Endothelial cell of umbilical vein (primary cell): ENCODE measurements around the gene APBB2. TPM values are rescaled to one million over a fixed set of nuclear protein-coding genes. Genes with fewer than 3 reads are reported as not detected.

Source experiments
- BruUV-seq: library from RNA; stranded (reverse); fragments of 400-500 nt; replicated peaks from 2 replicates; lab custom pipeline; 2021; lab: Mats Ljungman, UMichigan
- CTCF ChIA-PET: fragments of 300-600, 350-600 bp; sonication (Branson Sonifier 250); formaldehyde crosslinking; loops from one replicate; lab custom pipeline; 2021; ENCODE audit warnings: antibody characterized with exemption, inconsistent platforms; lab: Charles Lee
- POLR2A ChIA-PET: fragments of 300-600, 350-600 bp; sonication (Branson Sonifier 250); formaldehyde crosslinking; loops from one replicate; lab custom pipeline; 2021; ENCODE audit warnings: antibody characterized with exemption, inconsistent platforms; lab: Charles Lee
- DNase-seq: peaks from one replicate; pipeline ENCODE4 v3.0.0-alpha.2; 2011; ENCODE audit warnings: low read depth, low spot score
- FAIRE-seq: peaks from 2 replicates; lab custom pipeline; 2011; peaks lifted over from hg19 to GRCh38; lab: Jason Lieb, UNC
- H2AFZ ChIP-seq: 2 replicates; pipeline ENCODE4 v1.6.0; 2012; ENCODE audit warnings: low read depth, low read length, control low read depth, inconsistent platforms
- H3K27ac ChIP-seq: 2 replicates; pipeline ENCODE4 v1.5.1; 2011; ENCODE audit warnings: low read depth, mild to moderate bottlenecking, control low read depth, low read length, moderate library complexity; ENCODE audit not compliant: insufficient read depth
- H3K27me3 ChIP-seq, 2 experiments: 2 replicates each; pipeline versions ENCODE4 v1.6.0 to v1.6.1; 2011; ENCODE audit warnings: low read length in 2 of 2, mixed read lengths in 1 of 2; ENCODE audit not compliant: control insufficient read depth in 2 of 2, insufficient read depth in 2 of 2
- H3K36me3 ChIP-seq, 2 experiments: 2 replicates in 1 of 2; 3 replicates in 1 of 2; pipeline ENCODE4 v1.5.1; 2011; ENCODE audit warnings: low read length in 2 of 2, mild to moderate bottlenecking in 1 of 2, moderate library complexity in 1 of 2; ENCODE audit not compliant: control insufficient read depth in 2 of 2, insufficient read depth in 2 of 2; ENCODE audit errors: extremely low read depth in 1 of 2
- H3K4me1 ChIP-seq: 3 replicates; pipeline ENCODE4 v1.5.1; 2011; ENCODE audit warnings: mild to moderate bottlenecking, low read length; ENCODE audit not compliant: control insufficient read depth, insufficient read depth; ENCODE audit errors: extremely low read depth
- H3K4me2 ChIP-seq: 2 replicates; pipeline ENCODE4 v1.6.1; 2011; ENCODE audit warnings: low read length, control low read depth, mixed read lengths; ENCODE audit not compliant: insufficient read depth
- H3K4me3 ChIP-seq, 3 experiments: fragments of 200-600 bp in 1 of 3; sonication (generic), shearing (Covaris generic) in 1 of 3; replicated peaks in 1 of 3; 2 replicates each; pipeline ENCODE4 v1.5.1; 2011 to 2016; ENCODE audit warnings: control low read depth in 3 of 3, low read length in 3 of 3, mild to moderate bottlenecking in 2 of 3, inconsistent platforms in 1 of 3, low read depth in 1 of 3, moderate library complexity in 1 of 3; ENCODE audit not compliant: insufficient read depth in 1 of 3
- H3K79me2 ChIP-seq: 2 replicates; pipeline ENCODE4 v1.6.0; 2012; ENCODE audit warnings: low read length, inconsistent platforms; ENCODE audit not compliant: control insufficient read depth, insufficient read depth
- H3K9ac ChIP-seq: replicated peaks from 2 replicates; pipeline ENCODE3; 2011; ENCODE audit warnings: low read length, control low read depth; ENCODE audit not compliant: insufficient read depth; ENCODE audit errors: extremely low read depth
- H3K9me1 ChIP-seq: replicated peaks from 3 replicates; pipeline ENCODE4 v1.6.0; 2011; ENCODE audit warnings: mild to moderate bottlenecking, low read length; ENCODE audit not compliant: control insufficient read depth, insufficient read depth; ENCODE audit errors: extremely low read depth
- H3K9me3 ChIP-seq: replicated peaks from 2 replicates; pipeline ENCODE4 v1.5.1; 2012; ENCODE audit warnings: low read length, inconsistent platforms; ENCODE audit not compliant: control insufficient read depth, insufficient read depth
- H4K20me1 ChIP-seq: replicated peaks from 2 replicates; pipeline ENCODE3; 2011; ENCODE audit warnings: mild to moderate bottlenecking, low read length; ENCODE audit not compliant: control insufficient read depth, insufficient read depth; ENCODE audit errors: extremely low read depth
- EZH2 ChIP-seq: IDR thresholded peaks from 2 replicates; pipeline ENCODE4 v1.6.1; 2012; ENCODE audit warnings: borderline replicate concordance, low read depth, mild to moderate bottlenecking, moderate library complexity, low read length, inconsistent platforms; ENCODE audit not compliant: severe bottlenecking
- FOS ChIP-seq: IDR thresholded peaks from 2 replicates; pipeline ENCODE4 v1.6.1; 2011; ENCODE audit warnings: mild to moderate bottlenecking, low read length, moderate library complexity, borderline replicate concordance; ENCODE audit not compliant: insufficient read depth
- JUN ChIP-seq: IDR thresholded peaks from 2 replicates; pipeline ENCODE4 v1.6.1; 2011; ENCODE audit warnings: borderline replicate concordance, low read depth; ENCODE audit not compliant: insufficient read length, insufficient read depth
- POLR2A ChIP-seq: IDR thresholded peaks from 2 replicates; pipeline ENCODE4 v1.6.1; 2012; ENCODE audit warnings: low read depth, mild to moderate bottlenecking, control low read depth, low read length
- POLR2AphosphoS5 ChIP-seq: IDR thresholded peaks from 2 replicates; pipeline ENCODE4 v1.6.1; 2012; ENCODE audit warnings: low read depth, mild to moderate bottlenecking, control low read depth, low read length, moderate library complexity; ENCODE audit not compliant: insufficient read depth
- dilution Hi-C: fragments of 300-500 bp; cut with MboI; formaldehyde crosslinking; loops from one replicate; pipeline ENCODE4 v1.15.0; 2019; ENCODE audit warnings: low sequenced_read_pairs; ENCODE audit not compliant: extremely low pct_ligation_motif_present
- intact Hi-C: fragments of 100-400 bp; cut with micrococcal nuclease; formaldehyde crosslinking; loops from one replicate; pipeline ENCODE4 v1.10.0; 2022
- polyA plus RNA-seq, 4 experiments: library from polyadenylated mRNA; depleted of rRNA in 3 of 4; stranded (reverse) in 3 of 4; unstranded in 1 of 4; fragments of >200 nt; gene quantifications; 2 replicates each; pipeline versions ENCODE4 v1.2.1 to v1.2.3, GENCODE V29; 2011 to 2012; ENCODE audit warnings: missing spikeins in 1 of 4
- total RNA-seq: library from RNA; stranded (reverse); gene quantifications from 2 replicates; pipeline ENCODE4 v1.2.3, GENCODE V29; 2021
- TF ChIP-seq, protein P1 (sequence below): IDR thresholded peaks from 2 replicates; pipeline ENCODE4 v1.6.1; 2011; ENCODE audit not compliant: insufficient read depth, insufficient read length
- TF ChIP-seq, protein P2 (sequence below), 2 donors: IDR thresholded peaks; 1 replicate in 1 of 2; 2 replicates in 1 of 2; pipeline ENCODE4 v1.5.1; 2011; ENCODE audit warnings: low read length in 2 of 2, mild to moderate bottlenecking in 2 of 2, moderate library complexity in 2 of 2, control low read depth in 1 of 2, inconsistent platforms in 1 of 2, low read depth in 1 of 2; ENCODE audit not compliant: insufficient read depth in 1 of 2; ENCODE audit errors: extremely low read depth in 1 of 2

The APBB2 gene
- total and polyA plus RNA-seq, 2 donors (not counting 3 experiments of a cell fraction or from before 2014, with no cell fraction given), result 79.8 to 124 TPM

DNA sequence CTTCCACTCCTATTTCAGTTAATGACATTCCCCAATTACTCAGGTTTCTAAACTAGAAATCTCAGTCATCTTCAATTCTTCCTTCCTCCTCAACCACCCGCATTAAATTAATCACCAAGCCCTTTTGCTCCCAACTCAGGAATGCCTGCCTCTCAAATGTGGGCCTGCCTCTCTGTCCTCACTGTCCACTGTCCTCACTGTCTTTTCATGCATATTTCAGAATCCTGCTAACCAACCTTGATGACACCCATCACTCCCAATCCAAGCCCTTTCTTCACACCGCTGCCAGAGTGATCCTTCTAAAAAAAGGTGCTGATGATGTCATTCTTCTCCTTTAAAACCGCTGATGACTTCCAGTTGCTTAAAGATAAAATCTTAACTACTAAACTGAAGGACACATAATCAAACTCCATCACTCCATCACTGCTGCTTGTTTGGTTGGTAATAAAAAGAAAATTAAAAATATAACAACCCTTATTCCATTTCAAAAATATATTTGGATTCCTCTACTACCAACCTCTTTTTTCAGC is 5.1 kb upstream of the APBB2 start:
- dilution Hi-C loops (loop anchor here (25.0 kb wide), 1 partner anchor 282 kb away; no protein-coding TSS in a partner anchor), intact Hi-C loops (loop anchor here (5.0 kb wide), 1 partner anchor 38 kb away; the partner anchor contains the start of gene UCHL1)
- no peaks in the 10 kb centered on the region for H4K20me1 ChIP-seq
- no peak overlapping the region for H2AFZ ChIP-seq
- DNase-seq (no peak), FAIRE-seq (no peak)
- H3K79me2 ChIP-seq, result no peaks in the 10 kb centered on the region
- H3K4me2 ChIP-seq, result no peak overlapping the region
- CTCF ChIA-PET, result interaction anchor here (1.8 to 2.0 kb wide), 2 partner anchors 39 to 295 kb away, joined by 5 to 6 read pairs; no protein-coding TSS in a partner anchor
- H3K9me3 ChIP-seq, result no peaks in the 10 kb centered on the region
- no peak overlapping the region for H3K9ac ChIP-seq
- no peak for TF ChIP-seq FOS
- TF ChIP-seq, protein P1, sequence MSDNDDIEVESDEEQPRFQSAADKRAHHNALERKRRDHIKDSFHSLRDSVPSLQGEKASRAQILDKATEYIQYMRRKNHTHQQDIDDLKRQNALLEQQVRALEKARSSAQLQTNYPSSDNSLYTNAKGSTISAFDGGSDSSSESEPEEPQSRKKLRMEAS, result no peak
- TF ChIP-seq POLR2A, result no peak
- TF ChIP-seq EZH2, result no peak
- TF ChIP-seq, protein P2, sequence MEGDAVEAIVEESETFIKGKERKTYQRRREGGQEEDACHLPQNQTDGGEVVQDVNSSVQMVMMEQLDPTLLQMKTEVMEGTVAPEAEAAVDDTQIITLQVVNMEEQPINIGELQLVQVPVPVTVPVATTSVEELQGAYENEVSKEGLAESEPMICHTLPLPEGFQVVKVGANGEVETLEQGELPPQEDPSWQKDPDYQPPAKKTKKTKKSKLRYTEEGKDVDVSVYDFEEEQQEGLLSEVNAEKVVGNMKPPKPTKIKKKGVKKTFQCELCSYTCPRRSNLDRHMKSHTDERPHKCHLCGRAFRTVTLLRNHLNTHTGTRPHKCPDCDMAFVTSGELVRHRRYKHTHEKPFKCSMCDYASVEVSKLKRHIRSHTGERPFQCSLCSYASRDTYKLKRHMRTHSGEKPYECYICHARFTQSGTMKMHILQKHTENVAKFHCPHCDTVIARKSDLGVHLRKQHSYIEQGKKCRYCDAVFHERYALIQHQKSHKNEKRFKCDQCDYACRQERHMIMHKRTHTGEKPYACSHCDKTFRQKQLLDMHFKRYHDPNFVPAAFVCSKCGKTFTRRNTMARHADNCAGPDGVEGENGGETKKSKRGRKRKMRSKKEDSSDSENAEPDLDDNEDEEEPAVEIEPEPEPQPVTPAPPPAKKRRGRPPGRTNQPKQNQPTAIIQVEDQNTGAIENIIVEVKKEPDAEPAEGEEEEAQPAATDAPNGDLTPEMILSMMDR (IDR thresholded peaks at IDR 0.05; ENCODE audit: extremely low read depth in 1 of 2, insufficient read depth in 1 of 2, low read depth in 1 of 2, low read length in 2 of 2), result no peak
- TF ChIP-seq JUN, result no peak
- no peak for TF ChIP-seq POLR2AphosphoS5
- no peaks in the 10 kb centered on the region for H3K9me1 ChIP-seq
- no peak overlapping the region for H3K4me3 ChIP-seq
- BruUV-seq, result no TSS peak
- H3K27ac ChIP-seq, result no peak overlapping the region
- POLR2A ChIA-PET, result no interaction called here
- H3K36me3 ChIP-seq, result no peaks in the 10 kb centered on the region
- peaks cover 26% of the 10 kb centered on the region for H3K4me1 ChIP-seq
- H3K27me3 ChIP-seq, result no peaks in the 10 kb centered on the region
